GM19324 (cell line): Measurements from ENCODE around the gene TTC21B.

Experiments
- ATAC-seq: cut with Tn5 transposase; IDR thresholded peaks from one replicate; pipeline ENCODE4 v1.9.1; 2021; ENCODE audit warnings: mild to moderate bottlenecking, moderate library complexity; ENCODE audit not compliant: unreplicated experiment, low FRiP score

The TTC21B gene

GRCh38 chr2:165840333-165840958 is 113.1 kb downstream of the TTC21B start:
- ATAC-seq: no peak

DNA sequence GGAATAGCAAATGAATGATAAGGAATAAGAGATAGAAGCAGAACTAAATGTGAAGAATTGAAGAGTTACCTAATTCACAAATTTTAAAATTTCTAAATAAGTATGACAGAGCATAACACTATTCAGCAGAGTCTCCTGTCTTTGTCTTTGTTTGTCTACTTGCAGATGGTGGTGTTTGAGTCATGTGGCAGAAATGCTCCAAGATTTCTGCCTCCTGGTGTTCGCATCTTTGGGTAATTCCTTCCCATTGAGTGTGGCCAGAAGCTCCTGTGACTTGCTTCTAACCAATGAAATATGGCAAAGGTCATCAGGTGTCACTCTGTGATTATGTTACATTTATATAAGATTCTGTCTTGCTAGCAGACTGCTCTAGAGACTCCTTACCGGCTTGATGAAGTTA is 114.0 kb downstream of the TTC21B start:
- ATAC-seq: no peak

DNA sequence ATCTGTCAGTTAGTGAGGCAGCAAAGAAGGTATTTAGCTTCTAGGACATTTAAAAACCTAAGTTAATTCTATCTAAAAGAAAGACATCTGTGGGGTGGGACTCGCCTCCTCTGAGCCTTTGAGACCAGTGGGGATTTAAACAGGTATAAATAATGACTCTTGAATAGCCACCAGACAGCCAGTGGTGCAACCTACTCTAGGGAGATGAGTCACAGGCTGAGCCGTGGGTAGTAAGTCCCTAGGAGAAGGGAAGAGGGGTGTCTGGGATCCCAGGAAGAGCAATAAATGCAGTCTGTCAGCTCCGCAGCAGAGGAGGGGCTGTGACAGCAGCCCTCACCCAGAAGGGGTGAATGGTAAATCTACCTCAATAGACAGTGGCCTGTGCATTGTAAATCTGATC is 116.5 kb downstream of the TTC21B start:
- ATAC-seq: no peak

- no peak for ATAC-seq
Observed at GRCh38 chr2:165835363-165835762, 118.2 kb downstream of the TTC21B start.

- ATAC-seq: no peak
Observed at GRCh38 chr2:165833156-165833555, 120.4 kb downstream of the TTC21B start.

- no peak for ATAC-seq
Observed at GRCh38 chr2:165827921-165828276, 125.7 kb downstream of the TTC21B start.

- peak; percentile 77 for ATAC-seq
Observed at GRCh38 chr2:165827016-165827920, 126.3 kb downstream of the TTC21B start.

GRCh38 chr2:165825041-165825440 is 128.5 kb downstream of the TTC21B start:
- no peak for ATAC-seq
